NCI-H2196 (cell line): ENCODE data around the gene ITGA5.

ENCODE experiments used
- DNase-seq: peaks from one replicate; lab custom pipeline; 2025; ENCODE audit not compliant: unreplicated experiment; lab: John Stamatoyannopoulos, UW

Gene ITGA5

GRCh38 chr12:54431911-54432814 lies 13.1 kb upstream of the ITGA5 start:
- DNase-seq = no peak

- DNase-seq = no peak
Observed at GRCh38 chr12:54430471-54431069, 11.5 kb upstream of the ITGA5 start.

GRCh38 chr12:54429014-54429471 lies 10.0 kb upstream of the ITGA5 start:
- DNase-seq = no peak

- DNase-seq = no peak
Observed at GRCh38 chr12:54428050-54429013, 9.3 kb upstream of the ITGA5 start.

GRCh38 chr12:54427106-54427505 lies 8.0 kb upstream of the ITGA5 start:
- no peak for DNase-seq

- no peak for DNase-seq
Observed at GRCh38 chr12:54426690-54427089, 7.6 kb upstream of the ITGA5 start.

- DNase-seq = no peak
Observed at GRCh38 chr12:54425702-54426101, 6.6 kb upstream of the ITGA5 start.

- no peak for DNase-seq
Observed at GRCh38 chr12:54424224-54424623, 5.2 kb upstream of the ITGA5 start.

GRCh38 chr12:54423816-54424150 lies 4.7 kb upstream of the ITGA5 start:
- DNase-seq = no peak

GRCh38 chr12:54421879-54422250 lies 2.8 kb upstream of the ITGA5 start:
- DNase-seq = no peak

GRCh38 chr12:54421175-54421878 lies 2.3 kb upstream of the ITGA5 start:
- DNase-seq = no peak

GRCh38 chr12:54420766-54421144 lies 1.7 kb upstream of the ITGA5 start:
- no peak for DNase-seq

- DNase-seq = no peak
Observed at GRCh38 chr12:54418441-54419087, 502 bp downstream of the ITGA5 start.

GRCh38 chr12:54417712-54418440 lies 1.2 kb downstream of the ITGA5 start:
- no peak for DNase-seq

- DNase-seq = no peak
Observed at GRCh38 chr12:54416687-54417603, 2.1 kb downstream of the ITGA5 start.

- DNase-seq = no peak
Observed at GRCh38 chr12:54415221-54415929, 3.7 kb downstream of the ITGA5 start.

- no peak for DNase-seq
Observed at GRCh38 chr12:54413284-54414190, 5.5 kb downstream of the ITGA5 start.
